Measurements from ENCODE around the gene CNTLN.

CNTLN gene

GRCh38 chr9:17422994-17423680, 288.3 kb downstream of the CNTLN start:
- TF ChIP-seq TEAD4 (IDR thresholded peaks at IDR 0.05): no peak
- no peak for TF ChIP-seq CREB1 (IDR thresholded peaks at IDR 0.05; ENCODE audit: low read depth)
- TF ChIP-seq TCF12 (IDR thresholded peaks at IDR 0.05; ENCODE audit: low read depth): no peak
- no peak for TF ChIP-seq NFIC (IDR thresholded peaks at IDR 0.05)
- no peak for TF ChIP-seq YY1 (IDR thresholded peaks at IDR 0.05; ENCODE audit: low read depth)
- TF ChIP-seq CEBPB (IDR thresholded peaks at IDR 0.05): no peak
- TF ChIP-seq EP300 (IDR thresholded peaks at IDR 0.05; ENCODE audit: borderline replicate concordance): no peak
- TF ChIP-seq REST (IDR thresholded peaks at IDR 0.05; ENCODE audit: low read depth): no peak
- TF ChIP-seq MAX (IDR thresholded peaks at IDR 0.05): no peak
- no peak for TF ChIP-seq FOXM1 (IDR thresholded peaks at IDR 0.05; ENCODE audit: borderline replicate concordance, low read depth)
- TF ChIP-seq TAF1 (IDR thresholded peaks at IDR 0.05; ENCODE audit: low read depth): no peak
- no peak for TF ChIP-seq RAD21 (IDR thresholded peaks at IDR 0.05; ENCODE audit: low read depth)
- no peak for TF ChIP-seq ZBTB7A (IDR thresholded peaks at IDR 0.05; ENCODE audit: low read depth)
- no peak for TF ChIP-seq EGR1 (IDR thresholded peaks at IDR 0.05)
- no peak for TF ChIP-seq USF1 (IDR thresholded peaks at IDR 0.05)

GRCh38 chr9:17423681-17424011, 288.8 kb downstream of the CNTLN start:
- no peak for TF ChIP-seq YY1 (IDR thresholded peaks at IDR 0.05; ENCODE audit: low read depth)
- TF ChIP-seq CREB1 (IDR thresholded peaks at IDR 0.05; ENCODE audit: low read depth): no peak
- TF ChIP-seq EP300 (IDR thresholded peaks at IDR 0.05; ENCODE audit: borderline replicate concordance): no peak
- TF ChIP-seq TAF1 (IDR thresholded peaks at IDR 0.05; ENCODE audit: low read depth): no peak

GRCh38 chr9:17425384-17425783, 290.5 kb downstream of the CNTLN start:
- TF ChIP-seq RAD21 (IDR thresholded peaks at IDR 0.05; ENCODE audit: low read depth): no peak
- no peak for TF ChIP-seq TCF12 (IDR thresholded peaks at IDR 0.05; ENCODE audit: low read depth)
- TF ChIP-seq REST (IDR thresholded peaks at IDR 0.05; ENCODE audit: low read depth): no peak
- no peak for TF ChIP-seq TEAD4 (IDR thresholded peaks at IDR 0.05)
- no peak for TF ChIP-seq TAF1 (IDR thresholded peaks at IDR 0.05; ENCODE audit: low read depth)
- TF ChIP-seq YY1 (IDR thresholded peaks at IDR 0.05; ENCODE audit: low read depth): no peak
- no peak for TF ChIP-seq CREB1 (IDR thresholded peaks at IDR 0.05; ENCODE audit: low read depth)
- TF ChIP-seq NFIC (IDR thresholded peaks at IDR 0.05): no peak
- no peak for TF ChIP-seq FOXM1 (IDR thresholded peaks at IDR 0.05; ENCODE audit: borderline replicate concordance, low read depth)
- no peak for TF ChIP-seq EGR1 (IDR thresholded peaks at IDR 0.05)
- TF ChIP-seq CEBPB (IDR thresholded peaks at IDR 0.05): no peak
- TF ChIP-seq ZBTB7A (IDR thresholded peaks at IDR 0.05; ENCODE audit: low read depth): no peak
- no peak for TF ChIP-seq USF1 (IDR thresholded peaks at IDR 0.05)
- no peak for TF ChIP-seq MAX (IDR thresholded peaks at IDR 0.05)
- no peak for TF ChIP-seq EP300 (IDR thresholded peaks at IDR 0.05; ENCODE audit: borderline replicate concordance)

- no peak for TF ChIP-seq CEBPB (IDR thresholded peaks at IDR 0.05)
- TF ChIP-seq ZBTB7A (IDR thresholded peaks at IDR 0.05; ENCODE audit: low read depth): no peak
- no peak for TF ChIP-seq EGR1 (IDR thresholded peaks at IDR 0.05)
- TF ChIP-seq YY1 (IDR thresholded peaks at IDR 0.05; ENCODE audit: low read depth): no peak
- TF ChIP-seq USF1 (IDR thresholded peaks at IDR 0.05): no peak
- no peak for TF ChIP-seq MAX (IDR thresholded peaks at IDR 0.05)
- no peak for TF ChIP-seq TCF12 (IDR thresholded peaks at IDR 0.05; ENCODE audit: low read depth)
- TF ChIP-seq CREB1 (IDR thresholded peaks at IDR 0.05; ENCODE audit: low read depth): no peak
- TF ChIP-seq REST (IDR thresholded peaks at IDR 0.05; ENCODE audit: low read depth): no peak
- TF ChIP-seq RAD21 (IDR thresholded peaks at IDR 0.05; ENCODE audit: low read depth): no peak
These were observed 298.7 kb downstream of the CNTLN start for GRCh38 chr9:17433526-17433925.

All from Ishikawa (cell line).